Thyroid gland (tissue), 4 donors: ENCODE results near the gene EIF4G2. TPM values are rescaled to one million over a fixed set of nuclear protein-coding genes. Genes with fewer than 3 reads are reported as not detected.

Source experiments
- DNase-seq, 2 donors: peaks; one replicate each; pipeline ENCODE4 v3.0.0-alpha.2; 2019
- H3K27ac ChIP-seq, 3 donors: fragments of 200-600 bp; sonication (generic); 1 replicate in 2 of 3; 2 replicates in 1 of 3; pipeline ENCODE4 v1.5.1; 2016 to 2019; ENCODE audit warnings: mild to moderate bottlenecking in 1 of 3, moderate library complexity in 1 of 3
- H3K27me3 ChIP-seq: fragments of 200-600 bp; sonication (generic); one replicate; pipeline ENCODE4 v1.5.1; 2019
- H3K36me3 ChIP-seq, 2 donors: fragments of 200-600 bp; sonication (generic); one replicate each; pipeline ENCODE4 v1.5.1; 2016 to 2019
- H3K4me1 ChIP-seq, 2 donors: fragments of 200-600 bp; sonication (generic); one replicate each; pipeline ENCODE4 v1.5.1; 2017 to 2019
- H3K4me3 ChIP-seq, 3 donors: fragments of 200-600 bp; sonication (generic); replicated peaks in 1 of 3; 1 replicate in 2 of 3; 2 replicates in 1 of 3; pipeline ENCODE4 v1.5.1; 2016; ENCODE audit warnings: mild to moderate bottlenecking in 1 of 3
- H3K9me3 ChIP-seq: fragments of 200-600 bp; sonication (generic); one replicate; pipeline ENCODE4 v1.5.1; 2017
- CTCF ChIP-seq, 6 experiments: fragments of 200-600 bp in 3 of 6; fragments of 450-650 bp in 3 of 6; sonication (generic) in 3 of 6; IDR thresholded peaks; one replicate each; pipeline ENCODE4 v1.5.1; 2016 to 2019; ENCODE audit warnings: antibody characterized with exemption in 6 of 6, mild to moderate bottlenecking in 2 of 6, inconsistent platforms in 1 of 6, moderate library complexity in 1 of 6
- POLR2A ChIP-seq, 2 donors: fragments of 450-650 bp; IDR thresholded peaks; one replicate each; pipeline ENCODE4 v1.6.1; 2017; ENCODE audit warnings: antibody characterized with exemption in 2 of 2, mild to moderate bottlenecking in 2 of 2, moderate library complexity in 1 of 2
- WGBS, 2 donors: methylation state at CpG; one replicate each; pipeline ENCODE4 v1.1.5; 2017; 5-methylcytosine and 5-hydroxymethylcytosine counted together
- intact Hi-C: fragments of 100-400 bp; cut with DNase I; formaldehyde crosslinking; loops from one replicate; pipeline ENCODE4 v1.15.1; 2023
- total RNA-seq, 4 donors: library from RNA; depleted of rRNA; stranded (reverse); fragments of >200 nt; gene quantifications; one replicate each; pipeline ENCODE4 v1.2.3, GENCODE V29; 2016

EIF4G2 gene
- total RNA-seq = 100 to 1,000 TPM; 501 to 609 (median 578) TPM

- TF ChIP-seq POLR2A (IDR thresholded peaks at IDR 0.05) = peak; percentile 96 to 100
- TF ChIP-seq CTCF (IDR thresholded peaks at IDR 0.05) = no peak
- WGBS, 2 donors = 0 to 2% methylated on average over 34 to 64 of the region's 65 CpGs
- no peaks in the 10 kb centered on the region for H3K27me3 ChIP-seq
- peak; percentile 99 for DNase-seq
- peaks cover 32 to 34% of the 10 kb centered on the region in 2 donors for H3K36me3 ChIP-seq
- H3K4me3 ChIP-seq = peak within 1 kb of the TSS; percentile 77 to 97 (median 87)
- H3K9me3 ChIP-seq = no peaks in the 10 kb centered on the region
- intact Hi-C loops = loop anchor here (5.0 kb wide), 1 partner anchor 49 kb away; the partner anchor contains the start of gene ZBED5
- peak within 1 kb of the TSS; percentile 93 to 99 (median 95) for H3K27ac ChIP-seq
- peaks cover 12 to 28% of the 10 kb centered on the region in 2 donors for H3K4me1 ChIP-seq
These were observed at the start of gene EIF4G2 for GRCh38 chr11:10808553-10809372. EIF4G2 (minus strand) TSS chr11:10808926.

- H3K27me3 ChIP-seq = no peaks in the 10 kb centered on the region
- intact Hi-C loops = loop anchor here (5.0 kb wide), 1 partner anchor 51 kb away; the partner anchor contains the start of gene EIF4G2
These were observed 49.1 kb upstream of the EIF4G2 start, which contains the start of gene ZBED5 for GRCh38 chr11:10857709-10858438. ZBED5 (minus strand) TSS chr11:10858053; CDS start chr11:10854945, 3,108 bp downstream.

GRCh38 chr11:10857459-10857708 is 48.7 kb upstream of the EIF4G2 start:
- H3K4me3 ChIP-seq = peak overlapping the region; percentile 57 to 95 (median 60)
- intact Hi-C loops = loop anchor here (5.0 kb wide), 1 partner anchor 50 kb away; the partner anchor contains the start of gene EIF4G2
- no peak for DNase-seq
- no peaks in the 10 kb centered on the region for H3K27me3 ChIP-seq
- peaks cover 21 to 28% of the 10 kb centered on the region in 2 donors for H3K36me3 ChIP-seq
- H3K27ac ChIP-seq = peak overlapping the region; percentile 94 to 99 (median 96)
- no peaks in the 10 kb centered on the region for H3K9me3 ChIP-seq
- peaks cover 16 to 20% of the 10 kb centered on the region in 2 donors for H3K4me1 ChIP-seq
- no peak for TF ChIP-seq POLR2A (IDR thresholded peaks at IDR 0.05)
- peak in 1 of 6 experiments; percentile 7 for TF ChIP-seq CTCF (IDR thresholded peaks at IDR 0.05)
- WGBS, 2 donors = 0% methylated on average over 12 to 14 of the region's 14 CpGs

More at GRCh38 chr11:10857709-10858438, 49.1 kb upstream of the EIF4G2 start, which contains the start of gene ZBED5:
- peak; percentile 78 to 99 for TF ChIP-seq POLR2A (IDR thresholded peaks at IDR 0.05)
- TF ChIP-seq CTCF (IDR thresholded peaks at IDR 0.05) = peak in 1 of 6 experiments; percentile 16
- 0% methylated on average over 21 to 44 of the region's 59 CpGs for WGBS, 2 donors
- Histone ChIP-seq H3K36me3 (peaks cover 17 to 25% of the 10 kb centered on the region in 2 donors), H3K4me3 (peak within 1 kb of the TSS; percentile 57 to 95 (median 60)), H3K27ac (peak within 1 kb of the TSS; percentile 94 to 99 (median 96)), H3K4me1 (peaks cover 16 to 20% of the 10 kb centered on the region in 2 donors), H3K9me3 (no peaks in the 10 kb centered on the region)
- DNase-seq = peak; percentile 98 to 99

- Histone ChIP-seq H3K4me3 (peak overlapping the region; percentile 57 to 95 (median 60)), H3K27ac (peak overlapping the region; percentile 94 to 99 (median 96)), H3K36me3 (peaks cover 21 to 28% of the 10 kb centered on the region in 2 donors), H3K4me1 (peaks cover 16 to 20% of the 10 kb centered on the region in 2 donors), H3K27me3 (no peaks in the 10 kb centered on the region), H3K9me3 (no peaks in the 10 kb centered on the region)
- intact Hi-C loops = loop anchor here (5.0 kb wide), 1 partner anchor 50 kb away; the partner anchor contains the start of gene EIF4G2
- DNase-seq = peak; percentile 65 to 68
- TF ChIP-seq CTCF (IDR thresholded peaks at IDR 0.05) (no peak), POLR2A (IDR thresholded peaks at IDR 0.05) (no peak)
- 2% methylated on average over 17 of the region's 17 CpGs for WGBS, 2 donors
These were observed 48.1 kb upstream of the EIF4G2 start for GRCh38 chr11:10856689-10857458.
